ENCODE measurements around the gene MEN1. TPM values are rescaled to one million over a fixed set of nuclear protein-coding genes. Genes with fewer than 3 reads are reported as not detected.
A peak's percentile ranks its signal among the peaks of the same experiment; 100 is the strongest.

Gene MEN1
- polyA plus RNA-seq, 1 donor from 2014 or later: 36.4 TPM

DNA sequence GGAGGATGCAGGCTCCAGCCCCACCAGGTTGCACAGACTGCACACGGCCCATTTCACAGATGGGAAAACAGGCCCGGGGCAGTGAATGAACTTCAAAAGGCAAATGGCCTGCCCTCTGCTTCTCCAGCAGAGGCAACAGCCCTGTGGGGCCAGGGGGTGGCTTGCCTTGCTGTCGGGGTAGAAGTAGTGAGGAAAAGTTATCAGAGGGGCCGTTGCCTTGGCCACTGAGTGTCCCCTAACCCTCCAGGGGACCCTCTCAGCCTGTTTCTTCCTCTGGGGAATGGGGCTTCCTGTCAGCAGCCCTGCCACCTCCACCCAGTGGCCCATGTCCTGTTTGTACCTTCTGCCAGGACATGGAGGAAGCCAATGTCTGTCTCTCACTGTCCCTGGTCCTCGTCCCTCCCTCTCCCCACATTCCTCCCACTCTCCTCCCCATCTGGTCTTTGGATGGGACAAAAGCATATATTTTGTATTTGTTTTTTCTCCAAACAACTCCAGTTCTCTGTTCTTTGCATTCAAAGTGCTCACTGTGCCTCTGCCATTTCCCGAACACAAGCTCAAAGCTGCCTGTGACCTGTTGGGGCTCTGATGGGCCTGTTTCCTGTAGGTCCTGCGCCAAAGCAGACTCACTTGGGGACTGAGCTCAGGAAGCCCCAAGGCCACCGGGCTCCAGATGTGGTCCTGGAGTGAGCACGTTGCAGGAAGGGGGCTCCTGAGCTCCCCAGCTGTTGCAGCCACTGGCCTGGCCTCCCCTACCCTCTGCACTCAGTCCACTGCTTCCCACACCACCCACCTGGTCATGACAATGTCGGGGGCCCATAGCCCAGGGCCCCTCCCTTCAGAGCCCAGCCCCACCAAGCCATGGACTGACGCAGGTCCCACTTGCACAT is 16.8 kb downstream of the MEN1 start:
- peak overlapping the region in 1 of 3 donors; percentile 96 for H3K27ac Mint-ChIP-seq
- no peaks in the 10 kb centered on the region for H3K27me3 Mint-ChIP-seq
- no peaks in the 10 kb centered on the region for H3K9me3 Mint-ChIP-seq
- H3K36me3 Mint-ChIP-seq: peaks cover 2% of the 10 kb centered on the region
- H3K4me3 Mint-ChIP-seq: peak overlapping the region in 1 of 4 donors; percentile 79
- peaks cover 0 to 14% (median 9%) of the 10 kb centered on the region in 3 donors for H3K4me1 Mint-ChIP-seq

- Mint-ChIP-seq H3K9me3 (no peaks in the 10 kb centered on the region), H3K4me3 (no peak overlapping the region), H3K27ac (peak overlapping the region in 1 of 3 donors; percentile 32), H3K27me3 (no peaks in the 10 kb centered on the region), H3K4me1 (peaks cover 4 to 18% (median 17%) of the 10 kb centered on the region in 3 donors), H3K36me3 (peaks cover 2% of the 10 kb centered on the region)
These were observed 17.9 kb downstream of the MEN1 start for GRCh38 chr11:64792482-64792881.

- Mint-ChIP-seq H3K36me3 (peaks cover 2% of the 10 kb centered on the region), H3K27ac (no peak overlapping the region), H3K27me3 (no peaks in the 10 kb centered on the region)
These were observed 18.5 kb downstream of the MEN1 start for GRCh38 chr11:64791781-64792291.

DNA sequence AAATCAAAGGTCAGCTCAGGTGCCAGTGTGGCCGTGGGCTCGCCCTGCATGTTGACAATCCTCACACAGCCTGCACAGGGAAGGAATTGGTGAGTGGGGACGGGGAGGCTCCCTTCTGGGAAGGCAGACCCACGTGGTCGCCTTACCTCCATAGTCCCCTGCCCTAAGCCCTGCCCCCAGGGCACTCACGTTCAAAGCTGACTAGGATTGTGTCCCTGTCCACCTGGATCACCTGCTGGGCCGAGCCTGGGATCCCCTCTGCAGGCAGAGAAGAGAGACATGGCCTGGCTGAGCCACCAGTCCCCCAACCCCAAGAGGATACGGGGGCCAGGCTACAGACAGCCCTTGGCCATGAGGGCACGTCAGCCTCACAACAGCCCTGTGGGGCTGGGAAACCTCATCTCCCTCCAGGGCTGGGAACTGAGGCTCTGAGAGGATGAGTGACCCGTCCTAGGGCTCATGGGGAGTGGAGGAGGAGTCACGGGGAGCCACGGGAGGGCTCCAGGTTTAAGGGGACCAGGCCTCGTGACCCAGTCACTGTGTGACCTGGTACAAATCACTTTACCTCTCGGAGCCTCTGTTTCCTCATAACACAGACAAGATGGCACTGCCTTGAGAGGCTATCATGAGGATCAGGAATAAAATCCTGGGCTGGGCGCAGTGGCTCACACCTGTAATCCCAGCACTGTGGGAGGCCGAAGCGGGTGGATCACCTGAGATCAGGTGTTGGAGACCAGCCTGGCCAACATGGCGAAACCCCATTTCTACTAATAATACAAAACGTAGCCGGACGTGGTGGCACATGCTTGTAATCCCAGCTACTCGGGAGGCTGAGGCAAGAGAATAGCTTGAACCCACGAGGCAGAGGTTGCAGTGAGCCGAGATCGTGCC is 19.9 kb downstream of the MEN1 start:
- Mint-ChIP-seq H3K9me3 (no peaks in the 10 kb centered on the region), H3K27ac (peak overlapping the region in 1 of 3 donors; percentile 35), H3K27me3 (no peaks in the 10 kb centered on the region), H3K36me3 (peaks cover 2% of the 10 kb centered on the region), H3K4me1 (peaks cover 5 to 18% (median 16%) of the 10 kb centered on the region in 3 donors), H3K4me3 (no peak overlapping the region)

More at GRCh38 chr11:64791781-64792291, 18.5 kb downstream of the MEN1 start:
- Mint-ChIP-seq H3K4me1 (peaks cover 5 to 18% (median 18%) of the 10 kb centered on the region in 3 donors), H3K9me3 (no peaks in the 10 kb centered on the region), H3K4me3 (no peak overlapping the region)

GRCh38 chr11:64789331-64790204 is 20.8 kb downstream of the MEN1 start:
- no peaks in the 10 kb centered on the region for H3K27me3 Mint-ChIP-seq
- H3K4me1 Mint-ChIP-seq: peaks cover 9 to 22% (median 15%) of the 10 kb centered on the region in 3 donors
- peak overlapping the region in 2 of 3 donors; percentile 35 to 71 for H3K27ac Mint-ChIP-seq
- H3K36me3 Mint-ChIP-seq: peaks cover 1% of the 10 kb centered on the region
- no peak overlapping the region for H3K4me3 Mint-ChIP-seq
- H3K9me3 Mint-ChIP-seq: no peaks in the 10 kb centered on the region

DNA sequence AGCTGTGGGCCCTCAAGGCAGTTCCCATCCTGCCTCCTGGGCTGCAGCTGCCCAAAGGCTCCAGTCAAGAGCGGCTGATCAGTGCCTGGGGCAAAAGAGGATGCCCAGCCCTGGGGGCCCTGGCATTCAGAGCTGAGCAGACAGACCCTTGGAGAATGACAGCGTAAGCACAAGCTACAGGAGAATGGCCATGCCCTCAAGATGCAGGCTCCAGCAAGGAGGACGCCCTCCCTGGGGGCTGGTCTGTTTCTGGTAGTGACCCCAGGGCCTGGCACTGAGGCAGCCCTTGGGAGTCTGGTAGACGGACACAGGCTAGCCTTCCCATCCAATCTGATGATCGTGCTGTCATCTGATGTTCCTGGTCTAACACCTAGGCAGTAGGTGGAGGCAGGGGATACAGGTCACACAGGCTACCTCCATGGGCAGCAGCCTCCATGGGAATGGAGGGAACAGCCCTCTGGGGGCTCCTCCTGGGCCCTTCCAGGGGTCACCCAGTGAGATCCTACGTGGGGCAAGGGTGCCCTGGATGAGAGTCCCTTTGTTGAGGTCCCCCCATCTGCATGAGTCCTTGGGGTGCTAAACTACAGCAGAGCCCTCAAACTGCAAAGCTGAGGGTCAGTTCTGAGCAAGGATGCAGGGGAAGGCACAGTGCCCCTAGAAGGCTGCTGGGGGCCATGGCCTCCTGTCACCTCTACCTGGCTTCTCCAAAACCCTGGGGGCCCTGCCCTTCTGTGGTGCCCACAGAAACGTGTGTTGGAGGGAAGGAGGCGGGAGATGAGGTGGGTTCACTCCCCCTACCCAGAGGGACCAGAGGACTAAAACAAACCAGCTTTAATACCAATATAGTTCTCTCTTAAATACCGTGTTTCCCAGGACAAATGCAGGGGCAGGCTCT is 21.8 kb downstream of the MEN1 start:
- Mint-ChIP-seq H3K27ac (peak overlapping the region in 1 of 3 donors; percentile 71), H3K4me1 (peaks cover 9 to 17% (median 10%) of the 10 kb centered on the region in 3 donors), H3K4me3 (no peak overlapping the region), H3K36me3 (no peaks in the 10 kb centered on the region), H3K9me3 (no peaks in the 10 kb centered on the region), H3K27me3 (no peaks in the 10 kb centered on the region)

GRCh38 chr11:64787526-64788320 is 22.6 kb downstream of the MEN1 start:
- H3K9me3 Mint-ChIP-seq: no peaks in the 10 kb centered on the region
- peak overlapping the region in 1 of 4 donors; percentile 61 for H3K4me3 Mint-ChIP-seq
- peaks cover 12 to 19% (median 14%) of the 10 kb centered on the region in 3 donors for H3K4me1 Mint-ChIP-seq
- peak overlapping the region; percentile 73 to 93 (median 85) for H3K27ac Mint-ChIP-seq
- no peaks in the 10 kb centered on the region for H3K27me3 Mint-ChIP-seq
- H3K36me3 Mint-ChIP-seq: no peaks in the 10 kb centered on the region

GRCh38 chr11:64786308-64786707 is 24.0 kb downstream of the MEN1 start:
- no peaks in the 10 kb centered on the region for H3K9me3 Mint-ChIP-seq
- no peak overlapping the region for H3K4me3 Mint-ChIP-seq
- H3K36me3 Mint-ChIP-seq: no peaks in the 10 kb centered on the region
- H3K27ac Mint-ChIP-seq: peak overlapping the region in 1 of 3 donors; percentile 34
- peaks cover 20 to 25% (median 21%) of the 10 kb centered on the region in 3 donors for H3K4me1 Mint-ChIP-seq
- no peaks in the 10 kb centered on the region for H3K27me3 Mint-ChIP-seq

GRCh38 chr11:64784813-64785581 is 25.4 kb downstream of the MEN1 start:
- H3K4me3 Mint-ChIP-seq: peak overlapping the region in 1 of 4 donors; percentile 84

GRCh38 chr11:64778473-64779298 is 31.7 kb downstream of the MEN1 start, which contains the start of gene SF1:
TSS of gene SF1 (minus strand) at chr11:64778542. CDS start at chr11:64778392, 150 bp downstream.
- peak within 1 kb of the TSS; percentile 98 to 100 (median 99) for H3K27ac Mint-ChIP-seq
- H3K27me3 Mint-ChIP-seq: no peaks in the 10 kb centered on the region
- peak within 1 kb of the TSS; percentile 93 to 97 (median 96) for H3K4me3 Mint-ChIP-seq
- no peaks in the 10 kb centered on the region for H3K9me3 Mint-ChIP-seq
- peaks cover 2% of the 10 kb centered on the region for H3K36me3 Mint-ChIP-seq
- peaks cover 41 to 55% (median 48%) of the 10 kb centered on the region in 3 donors for H3K4me1 Mint-ChIP-seq

More at GRCh38 chr11:64784813-64785581, 25.4 kb downstream of the MEN1 start:
- Mint-ChIP-seq H3K27me3 (no peaks in the 10 kb centered on the region), H3K9me3 (no peaks in the 10 kb centered on the region), H3K4me1 (peaks cover 21 to 35% (median 27%) of the 10 kb centered on the region in 3 donors), H3K27ac (peak overlapping the region in 1 of 3 donors; percentile 23), H3K36me3 (no peaks in the 10 kb centered on the region)

- H3K27ac Mint-ChIP-seq: peak overlapping the region; percentile 98 to 100 (median 99)
- H3K9me3 Mint-ChIP-seq: no peaks in the 10 kb centered on the region
- no peaks in the 10 kb centered on the region for H3K27me3 Mint-ChIP-seq
- peaks cover 46 to 59% (median 50%) of the 10 kb centered on the region in 3 donors for H3K4me1 Mint-ChIP-seq
- peak overlapping the region; percentile 83 to 97 (median 90) for H3K4me3 Mint-ChIP-seq
- H3K36me3 Mint-ChIP-seq: peaks cover 4% of the 10 kb centered on the region
These were observed 32.2 kb downstream of the MEN1 start for GRCh38 chr11:64778223-64778472.

Measured in IgD-negative memory B cell (primary cell).